ENCODE results near the gene TMEM158. TPM values are rescaled to one million over a fixed set of nuclear protein-coding genes. Genes with fewer than 3 reads are reported as not detected.

TMEM158 gene
- total RNA-seq, 1 donor from 2014 or later = 2.7 TPM

DNA sequence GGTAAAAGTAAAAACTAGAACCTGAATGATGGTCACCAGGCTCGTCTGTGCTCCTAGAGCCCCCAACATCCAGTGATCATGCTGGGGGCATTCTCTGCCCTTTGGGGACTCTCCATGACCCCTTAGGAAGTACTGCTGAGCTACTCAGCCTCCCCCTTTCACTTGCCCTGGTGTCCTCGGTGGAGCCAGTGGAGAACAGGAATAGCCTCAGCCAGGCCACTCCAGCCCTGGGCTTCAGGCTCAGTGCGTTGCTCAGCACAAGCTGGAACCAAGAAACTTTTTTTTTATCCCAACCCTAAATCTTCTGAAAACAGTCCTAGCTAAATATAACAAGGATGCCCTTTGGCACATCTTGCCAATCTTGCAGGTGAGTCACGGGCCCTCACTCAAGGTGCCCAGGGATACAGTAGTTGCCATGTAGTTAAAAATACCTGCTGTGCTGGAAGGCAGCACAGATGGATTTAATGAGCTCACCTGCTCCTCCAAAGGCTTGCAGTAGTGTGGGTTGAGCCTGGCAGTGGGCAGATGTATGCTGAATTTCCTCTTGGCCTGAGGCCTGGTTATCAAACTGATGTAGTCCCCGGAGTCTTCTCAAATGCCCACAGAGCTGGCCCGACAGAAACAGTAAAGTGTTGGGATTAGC, 46.9 kb upstream of the TMEM158 start:
- Histone ChIP-seq H3K9ac (no peak overlapping the region), H2AFZ (replicated peaks) (no peak overlapping the region), H3K79me2 (ENCODE audit: low read depth) (no peaks in the 10 kb centered on the region), H3K27ac (no peak overlapping the region), H3K4me2 (no peak overlapping the region), H3K36me3 (no peaks in the 10 kb centered on the region), H3K4me1 (no peaks in the 10 kb centered on the region), H3F3A (ENCODE audit: low read depth) (no peaks in the 10 kb centered on the region), H3K9me3 (ENCODE audit: low read depth) (no peaks in the 10 kb centered on the region), H4K20me1 (ENCODE audit: low read depth) (no peaks in the 10 kb centered on the region), H3K4me3 (no peak overlapping the region), H3K27me3 (no peaks in the 10 kb centered on the region)
- no peak for DNase-seq (ENCODE audit: low spot score)
- peaks cover 7% of the 10 kb centered on the region for H3K9me3 Mint-ChIP-seq
- no peaks in the 10 kb centered on the region for H3K36me3 Mint-ChIP-seq
- no peak overlapping the region for H3K27ac Mint-ChIP-seq
- no peaks in the 10 kb centered on the region for H3K27me3 Mint-ChIP-seq (ENCODE audit: insufficient read depth, low read depth)
- peaks cover 3% of the 10 kb centered on the region for H3K4me1 Mint-ChIP-seq
- TF ChIP-seq EZH2 (IDR thresholded peaks at IDR 0.05) = no peak
- TF ChIP-seq, protein P1, sequence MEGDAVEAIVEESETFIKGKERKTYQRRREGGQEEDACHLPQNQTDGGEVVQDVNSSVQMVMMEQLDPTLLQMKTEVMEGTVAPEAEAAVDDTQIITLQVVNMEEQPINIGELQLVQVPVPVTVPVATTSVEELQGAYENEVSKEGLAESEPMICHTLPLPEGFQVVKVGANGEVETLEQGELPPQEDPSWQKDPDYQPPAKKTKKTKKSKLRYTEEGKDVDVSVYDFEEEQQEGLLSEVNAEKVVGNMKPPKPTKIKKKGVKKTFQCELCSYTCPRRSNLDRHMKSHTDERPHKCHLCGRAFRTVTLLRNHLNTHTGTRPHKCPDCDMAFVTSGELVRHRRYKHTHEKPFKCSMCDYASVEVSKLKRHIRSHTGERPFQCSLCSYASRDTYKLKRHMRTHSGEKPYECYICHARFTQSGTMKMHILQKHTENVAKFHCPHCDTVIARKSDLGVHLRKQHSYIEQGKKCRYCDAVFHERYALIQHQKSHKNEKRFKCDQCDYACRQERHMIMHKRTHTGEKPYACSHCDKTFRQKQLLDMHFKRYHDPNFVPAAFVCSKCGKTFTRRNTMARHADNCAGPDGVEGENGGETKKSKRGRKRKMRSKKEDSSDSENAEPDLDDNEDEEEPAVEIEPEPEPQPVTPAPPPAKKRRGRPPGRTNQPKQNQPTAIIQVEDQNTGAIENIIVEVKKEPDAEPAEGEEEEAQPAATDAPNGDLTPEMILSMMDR (IDR thresholded peaks at IDR 0.05) = no peak
- TF ChIP-seq EZH2phosphoT487 (IDR thresholded peaks at IDR 0.05) = no peak
- H3K4me3 Mint-ChIP-seq = no peak overlapping the region

GRCh38 chr3:45272032-45272810, 46.1 kb upstream of the TMEM158 start:
- Histone ChIP-seq H3F3A (ENCODE audit: low read depth) (no peaks in the 10 kb centered on the region), H3K4me3 (no peak overlapping the region), H3K79me2 (ENCODE audit: low read depth) (no peaks in the 10 kb centered on the region), H3K27ac (no peak overlapping the region), H3K9ac (no peak overlapping the region), H2AFZ (replicated peaks) (no peak overlapping the region), H3K4me2 (no peak overlapping the region), H3K27me3 (no peaks in the 10 kb centered on the region), H3K36me3 (no peaks in the 10 kb centered on the region), H4K20me1 (ENCODE audit: low read depth) (no peaks in the 10 kb centered on the region), H3K4me1 (no peaks in the 10 kb centered on the region), H3K9me3 (ENCODE audit: low read depth) (no peaks in the 10 kb centered on the region)
- no peaks in the 10 kb centered on the region for H3K27me3 Mint-ChIP-seq (ENCODE audit: insufficient read depth, low read depth)
- peaks cover 3% of the 10 kb centered on the region for H3K4me1 Mint-ChIP-seq
- H3K9me3 Mint-ChIP-seq = peaks cover 3% of the 10 kb centered on the region
- H3K4me3 Mint-ChIP-seq = no peak overlapping the region
- no peaks in the 10 kb centered on the region for H3K36me3 Mint-ChIP-seq
- no peak for DNase-seq (ENCODE audit: low spot score)
- no peak overlapping the region for H3K27ac Mint-ChIP-seq
- no peak for TF ChIP-seq EZH2phosphoT487 (IDR thresholded peaks at IDR 0.05)
- TF ChIP-seq, protein P1 (IDR thresholded peaks at IDR 0.05) = no peak
- no peak for TF ChIP-seq EZH2 (IDR thresholded peaks at IDR 0.05)

- no peak overlapping the region for H3K4me3 Mint-ChIP-seq
- Histone ChIP-seq H3F3A (ENCODE audit: low read depth) (no peaks in the 10 kb centered on the region), H3K79me2 (ENCODE audit: low read depth) (no peaks in the 10 kb centered on the region), H3K4me1 (no peaks in the 10 kb centered on the region), H3K27me3 (no peaks in the 10 kb centered on the region), H3K9me3 (ENCODE audit: low read depth) (no peaks in the 10 kb centered on the region), H3K4me3 (no peak overlapping the region), H3K27ac (no peak overlapping the region), H3K9ac (no peak overlapping the region), H2AFZ (replicated peaks) (no peak overlapping the region), H3K36me3 (no peaks in the 10 kb centered on the region), H4K20me1 (ENCODE audit: low read depth) (no peaks in the 10 kb centered on the region), H3K4me2 (no peak overlapping the region)
- H3K27me3 Mint-ChIP-seq (ENCODE audit: insufficient read depth, low read depth) = no peaks in the 10 kb centered on the region
- H3K27ac Mint-ChIP-seq = no peak overlapping the region
- no peaks in the 10 kb centered on the region for H3K36me3 Mint-ChIP-seq
- TF ChIP-seq EZH2phosphoT487 (IDR thresholded peaks at IDR 0.05) = no peak
- no peak for TF ChIP-seq EZH2 (IDR thresholded peaks at IDR 0.05)
- TF ChIP-seq, protein P1 (IDR thresholded peaks at IDR 0.05) = no peak
- DNase-seq (ENCODE audit: low spot score) = no peak
- H3K4me1 Mint-ChIP-seq = peaks cover 3% of the 10 kb centered on the region
- H3K9me3 Mint-ChIP-seq = no peaks in the 10 kb centered on the region
These were observed 43.9 kb upstream of the TMEM158 start for GRCh38 chr3:45269952-45270351.
